ENCODE results near the gene EIF4B.
A peak's percentile ranks its signal among the peaks of the same experiment; 100 is the strongest.

Gene EIF4B

GRCh38 chr12:53068811-53069585 lies 62.7 kb downstream of the EIF4B start:
- no peak for DNase-seq (ENCODE audit: low read depth in 4 of 4, low spot score in 1 of 4)

GRCh38 chr12:53069621-53070410 lies 63.6 kb downstream of the EIF4B start:
- no peak for DNase-seq (ENCODE audit: low read depth in 4 of 4, low spot score in 1 of 4)

- no peak for DNase-seq (ENCODE audit: low read depth in 4 of 4, low spot score in 1 of 4)
These were observed 64.7 kb downstream of the EIF4B start for GRCh38 chr12:53070877-53071492.

- no peak for DNase-seq (ENCODE audit: low read depth in 4 of 4, low spot score in 1 of 4)
These were observed 65.6 kb downstream of the EIF4B start for GRCh38 chr12:53071591-53072551.

- DNase-seq (ENCODE audit: low read depth in 4 of 4, low spot score in 1 of 4): no peak
These were observed 67.6 kb downstream of the EIF4B start for GRCh38 chr12:53073881-53074280.

- DNase-seq (ENCODE audit: low read depth in 4 of 4, low spot score in 1 of 4): no peak
These were observed 68.2 kb downstream of the EIF4B start for GRCh38 chr12:53074283-53074998.

- DNase-seq (ENCODE audit: low read depth in 4 of 4, low spot score in 1 of 4): no peak
These were observed 68.7 kb downstream of the EIF4B start for GRCh38 chr12:53074999-53075370.

- DNase-seq (ENCODE audit: low read depth in 4 of 4, low spot score in 1 of 4): no peak
These were observed 70.2 kb downstream of the EIF4B start for GRCh38 chr12:53076461-53076860.

GRCh38 chr12:53077030-53077429 lies 70.8 kb downstream of the EIF4B start:
- DNase-seq (ENCODE audit: low read depth in 4 of 4, low spot score in 1 of 4): no peak

- no peak for DNase-seq (ENCODE audit: low read depth in 4 of 4, low spot score in 1 of 4)
These were observed 72.4 kb downstream of the EIF4B start for GRCh38 chr12:53078425-53079225.

- peak; percentile 91 to 96 (median 92) for DNase-seq (ENCODE audit: low read depth in 4 of 4, low spot score in 1 of 4)
These were observed 73.2 kb downstream of the EIF4B start, which contains the start of gene SPRYD3 for GRCh38 chr12:53079226-53080117. Gene SPRYD3 (minus strand): TSS chr12:53079390. CDS start chr12:53079333, 57 bp downstream.

- no peak for DNase-seq (ENCODE audit: low read depth in 4 of 4, low spot score in 1 of 4)
These were observed 76.5 kb downstream of the EIF4B start for GRCh38 chr12:53082637-53083175.

- no peak for DNase-seq (ENCODE audit: low read depth in 4 of 4, low spot score in 1 of 4)
These were observed 80.1 kb downstream of the EIF4B start for GRCh38 chr12:53086361-53086760.

- no peak for DNase-seq (ENCODE audit: low read depth in 4 of 4, low spot score in 1 of 4)
These were observed 83.8 kb downstream of the EIF4B start for GRCh38 chr12:53090105-53090504.

- DNase-seq (ENCODE audit: low read depth in 4 of 4, low spot score in 1 of 4): no peak
These were observed 84.3 kb downstream of the EIF4B start for GRCh38 chr12:53090554-53090953.

GRCh38 chr12:53091756-53092155 lies 85.5 kb downstream of the EIF4B start:
- DNase-seq (ENCODE audit: low read depth in 4 of 4, low spot score in 1 of 4): no peak
